Astrocyte (in vitro differentiated cells and primary cell): ENCODE measurements around the gene ZNF490. TPM values are rescaled to one million over a fixed set of nuclear protein-coding genes. Genes with fewer than 3 reads are reported as not detected.
"Not testable (repeated sequence)": the region's sequence is repeated elsewhere in the genome, so short reads cannot be mapped to it uniquely, and the experiment has no call there.

Source experiments
- DNase-seq: peaks from one replicate; pipeline ENCODE4 v3.0.0-alpha.2; 2010; ENCODE audit warnings: low read depth
- FAIRE-seq: peaks from 2 replicates; lab custom pipeline; 2011; peaks lifted over from hg19 to GRCh38; lab: Jason Lieb, UNC
- H2AFZ ChIP-seq: 2 replicates; pipeline ENCODE4 v1.6.0; 2012; ENCODE audit warnings: low read depth, low read length, inconsistent platforms
- H3K27ac ChIP-seq: 2 replicates; pipeline ENCODE4 v1.5.1; 2011; ENCODE audit warnings: low read depth, low read length, inconsistent platforms
- H3K27me3 ChIP-seq: 2 replicates; pipeline ENCODE4 v1.6.0; 2011; ENCODE audit warnings: low read length, inconsistent platforms; ENCODE audit not compliant: insufficient read depth
- H3K36me3 ChIP-seq: 2 replicates; pipeline ENCODE4 v1.5.1; 2011; ENCODE audit warnings: low read length, inconsistent platforms; ENCODE audit not compliant: insufficient read depth
- H3K4me1 ChIP-seq: 2 replicates; pipeline ENCODE4 v1.5.1; 2011; ENCODE audit warnings: low read length, inconsistent platforms; ENCODE audit not compliant: insufficient read depth
- H3K4me2 ChIP-seq: 2 replicates; pipeline ENCODE4 v1.6.0; 2012; ENCODE audit warnings: low read length, inconsistent platforms
- H3K4me3 ChIP-seq: 2 replicates; pipeline ENCODE4 v1.5.1; 2011; ENCODE audit warnings: low read depth, mild to moderate bottlenecking, low read length, inconsistent platforms; ENCODE audit not compliant: insufficient read depth
- H3K79me2 ChIP-seq: 2 replicates; pipeline ENCODE4 v1.6.0; 2012; ENCODE audit warnings: mild to moderate bottlenecking, low read length, inconsistent platforms; ENCODE audit not compliant: insufficient read depth
- H3K9ac ChIP-seq: 2 replicates; pipeline ENCODE4 v1.6.0; 2012; ENCODE audit warnings: mild to moderate bottlenecking, low read length, inconsistent platforms
- H3K9me3 ChIP-seq: 2 replicates; pipeline ENCODE4 v1.5.1; 2012; ENCODE audit warnings: low read depth, mild to moderate bottlenecking, low read length, inconsistent platforms; ENCODE audit not compliant: insufficient read depth
- H4K20me1 ChIP-seq: 2 replicates; pipeline ENCODE4 v1.6.0; 2012; ENCODE audit warnings: low read length, inconsistent platforms; ENCODE audit not compliant: insufficient read depth
- H3K27ac Mint-ChIP-seq: one replicate; pipeline ENCODE4 v1.8.0; 2021; ENCODE audit warnings: mild to moderate bottlenecking, mixed read lengths; ENCODE audit not compliant: unreplicated experiment
- H3K27me3 Mint-ChIP-seq: one replicate; pipeline ENCODE4 v1.8.0; 2021; ENCODE audit warnings: low read depth, mixed read lengths; ENCODE audit not compliant: unreplicated experiment
- H3K36me3 Mint-ChIP-seq: one replicate; pipeline ENCODE4 v1.8.0; 2021; ENCODE audit warnings: low read depth, mixed read lengths; ENCODE audit not compliant: unreplicated experiment
- H3K4me1 Mint-ChIP-seq: one replicate; pipeline ENCODE4 v1.8.0; 2021; ENCODE audit warnings: low read depth, mixed read lengths; ENCODE audit not compliant: unreplicated experiment
- H3K4me3 Mint-ChIP-seq: one replicate; pipeline ENCODE4 v1.8.0; 2021; ENCODE audit warnings: mild to moderate bottlenecking, moderate library complexity, mixed read lengths; ENCODE audit not compliant: unreplicated experiment
- H3K9me3 Mint-ChIP-seq: one replicate; pipeline ENCODE4 v1.8.0; 2021; ENCODE audit warnings: mild to moderate bottlenecking, mixed read lengths; ENCODE audit not compliant: unreplicated experiment
- EZH2 ChIP-seq: IDR thresholded peaks from 2 replicates; pipeline ENCODE4 v1.6.1; 2012; ENCODE audit warnings: mild to moderate bottlenecking, low read length, inconsistent platforms; ENCODE audit not compliant: insufficient read depth
- total RNA-seq: library from RNA; stranded (reverse); gene quantifications from 2 replicates; pipeline ENCODE4 v1.2.1, GENCODE V29; 2021
- TF ChIP-seq, protein P1 (sequence below): IDR thresholded peaks from 2 replicates; pipeline ENCODE4 v1.5.1; 2011; ENCODE audit warnings: low read depth, mild to moderate bottlenecking, inconsistent platforms, low read length, moderate library complexity; ENCODE audit not compliant: insufficient read depth

Gene ZNF490
- total RNA-seq, 1 donor from 2014 or later = 12.5 TPM

DNA sequence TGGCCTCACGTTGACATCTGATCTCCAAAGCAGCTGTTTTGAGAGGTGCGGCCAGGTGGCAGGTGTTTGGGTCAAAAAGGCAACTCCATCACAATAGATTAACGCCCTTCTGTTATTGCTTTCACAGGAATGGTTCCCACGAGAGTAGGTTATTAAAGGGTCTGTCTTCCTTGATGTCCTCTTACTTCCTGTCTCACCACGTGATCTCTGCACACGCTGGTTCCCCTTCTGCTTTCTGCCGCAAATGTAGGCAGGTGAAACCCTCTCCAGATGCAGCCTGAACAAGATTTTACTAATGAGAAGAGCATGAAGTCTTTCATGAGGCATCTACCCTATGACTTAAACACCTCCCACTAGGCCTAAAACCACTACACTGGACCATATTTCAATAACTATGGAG is 36.6 kb downstream of the ZNF490 start:
- no peaks in the 10 kb centered on the region for H3K36me3 ChIP-seq
- Mint-ChIP-seq H3K27ac (no peak overlapping the region), H3K27me3 (no peaks in the 10 kb centered on the region), H3K9me3 (peaks cover 30% of the 10 kb centered on the region), H3K4me1 (no peaks in the 10 kb centered on the region), H3K36me3 (peaks cover 41% of the 10 kb centered on the region), H3K4me3 (no peak overlapping the region)
- no peak for FAIRE-seq
- TF ChIP-seq, protein P1, sequence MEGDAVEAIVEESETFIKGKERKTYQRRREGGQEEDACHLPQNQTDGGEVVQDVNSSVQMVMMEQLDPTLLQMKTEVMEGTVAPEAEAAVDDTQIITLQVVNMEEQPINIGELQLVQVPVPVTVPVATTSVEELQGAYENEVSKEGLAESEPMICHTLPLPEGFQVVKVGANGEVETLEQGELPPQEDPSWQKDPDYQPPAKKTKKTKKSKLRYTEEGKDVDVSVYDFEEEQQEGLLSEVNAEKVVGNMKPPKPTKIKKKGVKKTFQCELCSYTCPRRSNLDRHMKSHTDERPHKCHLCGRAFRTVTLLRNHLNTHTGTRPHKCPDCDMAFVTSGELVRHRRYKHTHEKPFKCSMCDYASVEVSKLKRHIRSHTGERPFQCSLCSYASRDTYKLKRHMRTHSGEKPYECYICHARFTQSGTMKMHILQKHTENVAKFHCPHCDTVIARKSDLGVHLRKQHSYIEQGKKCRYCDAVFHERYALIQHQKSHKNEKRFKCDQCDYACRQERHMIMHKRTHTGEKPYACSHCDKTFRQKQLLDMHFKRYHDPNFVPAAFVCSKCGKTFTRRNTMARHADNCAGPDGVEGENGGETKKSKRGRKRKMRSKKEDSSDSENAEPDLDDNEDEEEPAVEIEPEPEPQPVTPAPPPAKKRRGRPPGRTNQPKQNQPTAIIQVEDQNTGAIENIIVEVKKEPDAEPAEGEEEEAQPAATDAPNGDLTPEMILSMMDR = no peak
- no peak for TF ChIP-seq EZH2
- no peak overlapping the region for H2AFZ ChIP-seq
- no peak overlapping the region for H3K4me3 ChIP-seq
- no peaks in the 10 kb centered on the region for H3K4me1 ChIP-seq
- H4K20me1 ChIP-seq = no peaks in the 10 kb centered on the region
- H3K4me2 ChIP-seq = no peak overlapping the region
- H3K79me2 ChIP-seq = no peaks in the 10 kb centered on the region
- H3K27me3 ChIP-seq = no peaks in the 10 kb centered on the region
- H3K9ac ChIP-seq = no peak overlapping the region
- no peak overlapping the region for H3K27ac ChIP-seq
- no peak for DNase-seq
- peaks cover 21% of the 10 kb centered on the region for H3K9me3 ChIP-seq

- H3K27ac Mint-ChIP-seq = no peak overlapping the region
- DNase-seq (no peak), FAIRE-seq (no peak)
- H4K20me1 ChIP-seq = no peaks in the 10 kb centered on the region
- no peak overlapping the region for H3K4me3 ChIP-seq
- peaks cover 10% of the 10 kb centered on the region for H3K36me3 Mint-ChIP-seq
- peaks cover 2% of the 10 kb centered on the region for H3K27me3 Mint-ChIP-seq
- no peaks in the 10 kb centered on the region for H3K9me3 ChIP-seq
- H3K79me2 ChIP-seq = no peaks in the 10 kb centered on the region
- H3K27me3 ChIP-seq = no peaks in the 10 kb centered on the region
- H3K27ac ChIP-seq = no peak overlapping the region
- no peaks in the 10 kb centered on the region for H3K36me3 ChIP-seq
- H3K4me3 Mint-ChIP-seq = no peak overlapping the region
- no peak overlapping the region for H3K9ac ChIP-seq
- TF ChIP-seq EZH2 = no peak
- TF ChIP-seq, protein P1 = no peak
- H3K4me1 ChIP-seq = peaks cover 4% of the 10 kb centered on the region
- peaks cover 2% of the 10 kb centered on the region for H3K4me1 Mint-ChIP-seq
- peaks cover 5% of the 10 kb centered on the region for H3K9me3 Mint-ChIP-seq
- H3K4me2 ChIP-seq = no peak overlapping the region
- H2AFZ ChIP-seq = no peak overlapping the region
Measured at GRCh38 chr19:12567951-12568350, 42.7 kb downstream of the ZNF490 start.

GRCh38 chr19:12566380-12566779 is 44.2 kb downstream of the ZNF490 start:
- not testable (repeated sequence) for H3K36me3 ChIP-seq

More at GRCh38 chr19:12566380-12566779, 44.2 kb downstream of the ZNF490 start:
- H3K9me3 Mint-ChIP-seq, DNase-seq, H3K4me1 ChIP-seq, H3K9me3 ChIP-seq, FAIRE-seq, H3K27ac Mint-ChIP-seq, H3K9ac ChIP-seq, H3K36me3 Mint-ChIP-seq, H3K4me3 ChIP-seq, H3K4me2 ChIP-seq, H4K20me1 ChIP-seq, H3K79me2 ChIP-seq, H3K4me1 Mint-ChIP-seq, H3K27me3 ChIP-seq, H3K27me3 Mint-ChIP-seq, H2AFZ ChIP-seq, H3K27ac ChIP-seq, H3K4me3 Mint-ChIP-seq: not testable (repeated sequence)
